SW 1271 (cell line): ENCODE data around the gene SIRPG.
"Not testable (repeated sequence)": the region's sequence is repeated elsewhere in the genome, so short reads cannot be mapped to it uniquely, and the experiment has no call there.

ENCODE experiments used
- DNase-seq, 2 experiments: peaks; one replicate each; lab custom pipeline; 2025; lab: John Stamatoyannopoulos, UW

SIRPG gene

DNA sequence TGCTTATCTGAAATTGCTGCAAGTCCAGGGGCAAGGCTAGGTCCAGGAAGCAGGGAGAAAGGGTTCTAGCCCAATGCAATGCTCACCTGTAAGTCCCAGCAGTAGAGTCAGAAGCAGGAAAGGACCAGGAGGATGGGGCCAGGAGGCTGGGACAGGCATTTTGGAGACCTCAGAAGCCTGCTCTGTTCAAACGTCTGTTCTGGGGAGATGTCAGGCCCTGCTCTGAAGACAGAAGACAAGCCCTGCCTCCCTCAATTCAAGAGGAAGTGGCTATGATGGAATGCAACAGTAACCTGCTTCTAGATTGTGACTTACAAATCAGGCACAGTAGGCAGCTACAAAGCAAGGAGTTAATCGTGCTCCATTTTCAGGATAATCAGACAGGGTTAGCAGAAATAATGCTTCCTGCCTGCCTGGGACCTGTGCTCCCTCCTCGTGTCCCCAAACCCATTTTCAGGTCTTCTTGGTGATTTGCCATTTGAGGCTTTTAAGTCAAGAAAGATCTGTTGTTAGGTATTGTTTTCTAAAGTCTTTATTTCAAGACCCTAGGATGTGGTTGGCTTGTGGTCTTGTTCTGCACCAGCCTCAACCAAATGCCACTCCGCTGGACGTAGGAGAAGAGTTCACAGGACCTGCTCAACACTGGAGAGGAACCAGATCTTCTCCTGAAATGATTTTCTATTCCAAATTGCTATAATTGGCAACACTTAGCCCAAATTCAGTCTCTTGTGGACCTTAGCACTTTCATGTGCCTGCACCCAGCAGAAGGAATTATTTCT, at the start of gene SIRPG:
Gene SIRPG, minus strand, starts transcription at position 224 of the 779 bp plus-strand sequence. Its CDS starts 65 bp downstream, at position 159.
- no peak for DNase-seq

DNA sequence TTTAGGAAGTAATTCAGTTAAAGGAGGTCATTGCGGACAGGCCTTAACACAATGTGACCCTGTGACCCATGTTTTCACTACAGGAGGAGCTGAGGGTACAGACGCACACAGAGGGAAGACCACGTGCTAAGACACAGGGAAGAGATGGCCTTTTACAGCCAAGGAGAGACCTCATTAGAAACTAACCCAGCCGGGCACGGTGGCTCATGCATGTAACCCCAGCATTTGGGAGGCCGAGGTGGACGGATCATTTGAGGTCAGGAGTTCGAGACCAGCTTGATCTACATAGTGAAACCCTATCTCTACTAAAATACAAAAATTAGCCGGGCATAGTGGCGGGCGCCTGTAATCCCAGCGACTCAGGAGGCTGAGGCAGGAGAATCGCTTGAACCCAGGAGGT, 49.3 kb upstream of the SIRPG start:
- DNase-seq = not testable (repeated sequence)

DNA sequence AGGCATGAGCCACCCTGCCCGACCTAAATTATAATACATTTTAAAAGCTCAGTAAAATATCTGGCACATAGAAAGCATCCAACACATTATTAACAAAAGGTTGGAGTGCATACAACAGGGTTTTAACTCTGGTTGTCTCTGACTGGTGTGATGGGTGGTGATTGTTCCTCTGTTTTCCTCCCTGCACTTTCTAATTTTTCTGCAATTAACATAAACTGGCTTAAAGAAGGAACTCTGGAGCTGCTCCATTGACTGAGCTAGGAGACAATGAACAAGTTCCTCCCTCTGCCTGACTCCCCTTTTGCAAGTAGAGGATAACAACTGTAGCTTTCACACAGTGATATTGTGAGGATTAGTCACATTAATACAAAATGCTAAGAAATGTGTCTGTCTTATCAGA, 48.5 kb upstream of the SIRPG start:
- no peak for DNase-seq

DNA sequence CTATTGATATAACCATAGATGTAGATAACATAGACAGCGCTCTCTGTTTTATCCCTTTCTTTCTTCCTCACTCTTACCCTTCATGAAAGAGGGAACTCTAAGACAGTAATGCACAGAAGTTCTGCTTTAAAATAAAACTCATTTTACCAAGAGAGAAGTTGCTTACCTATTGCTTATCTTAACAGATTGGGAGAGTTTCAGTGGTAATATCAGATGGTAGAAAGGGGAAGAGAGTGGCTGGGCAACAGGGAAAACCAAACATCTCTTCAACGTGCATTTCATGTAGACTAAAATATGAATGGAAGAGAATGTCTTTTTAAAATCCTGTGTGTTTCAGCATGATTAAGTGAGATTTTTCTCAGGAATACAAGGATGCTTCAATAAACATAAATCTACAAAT, 45.3 kb upstream of the SIRPG start:
- no peak for DNase-seq

DNA sequence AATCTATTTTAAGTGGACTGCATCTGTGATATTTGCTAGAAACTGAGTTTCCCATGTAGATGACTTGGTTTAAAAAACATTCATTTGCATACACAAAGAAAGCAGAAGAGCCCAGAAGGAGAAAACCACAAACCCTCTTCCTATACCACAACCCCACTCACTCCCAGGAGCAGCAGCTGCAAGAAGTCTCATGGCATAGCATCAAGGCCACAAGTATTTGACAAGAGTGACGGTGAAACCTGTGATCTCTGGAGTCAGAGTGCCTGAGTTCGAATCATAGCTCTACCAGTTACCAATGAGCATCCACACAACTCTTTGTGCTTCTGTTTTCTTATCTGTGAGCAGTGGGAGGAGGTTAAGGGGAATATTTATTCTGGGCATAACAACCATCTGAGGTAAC, 44.7 kb upstream of the SIRPG start:
- no peak for DNase-seq

DNA sequence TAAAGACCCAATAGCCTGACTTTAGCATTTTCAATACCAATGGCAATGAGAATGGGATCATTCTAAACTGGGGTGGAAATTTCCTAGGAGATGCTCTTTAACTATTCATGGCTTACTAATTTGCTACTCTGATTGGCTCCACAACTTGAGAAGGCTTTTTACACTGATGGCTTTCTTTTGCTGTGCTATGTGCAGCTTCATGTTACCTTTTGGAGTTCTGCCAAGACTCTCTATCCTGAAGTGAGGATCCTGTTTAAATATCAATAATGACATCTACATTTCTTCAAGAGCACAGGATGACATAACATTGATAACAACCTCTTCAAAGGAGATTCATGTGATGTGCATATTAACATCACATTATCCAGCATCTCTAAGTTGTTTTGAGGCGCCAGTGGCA, 43.4 kb upstream of the SIRPG start:
- DNase-seq = no peak

DNA sequence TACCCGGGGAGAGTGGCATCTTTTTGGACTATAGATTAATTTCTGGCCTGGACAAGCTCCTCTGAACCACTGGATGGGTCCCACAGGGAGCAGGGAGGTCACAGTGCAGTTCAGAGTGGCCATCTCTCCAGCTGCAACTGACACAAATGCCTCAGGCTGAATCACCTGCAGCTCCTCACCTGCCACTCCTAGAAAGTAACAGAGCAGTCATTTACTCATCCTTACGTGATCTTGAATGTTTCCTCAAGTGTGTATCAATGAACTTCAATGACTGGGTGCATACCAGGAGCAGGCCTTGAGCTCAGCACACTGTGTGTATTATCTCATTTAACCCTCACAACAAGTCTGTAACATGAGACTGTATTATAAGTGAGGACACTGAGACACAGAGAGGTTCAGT, 40.0 kb upstream of the SIRPG start:
- DNase-seq = no peak

DNA sequence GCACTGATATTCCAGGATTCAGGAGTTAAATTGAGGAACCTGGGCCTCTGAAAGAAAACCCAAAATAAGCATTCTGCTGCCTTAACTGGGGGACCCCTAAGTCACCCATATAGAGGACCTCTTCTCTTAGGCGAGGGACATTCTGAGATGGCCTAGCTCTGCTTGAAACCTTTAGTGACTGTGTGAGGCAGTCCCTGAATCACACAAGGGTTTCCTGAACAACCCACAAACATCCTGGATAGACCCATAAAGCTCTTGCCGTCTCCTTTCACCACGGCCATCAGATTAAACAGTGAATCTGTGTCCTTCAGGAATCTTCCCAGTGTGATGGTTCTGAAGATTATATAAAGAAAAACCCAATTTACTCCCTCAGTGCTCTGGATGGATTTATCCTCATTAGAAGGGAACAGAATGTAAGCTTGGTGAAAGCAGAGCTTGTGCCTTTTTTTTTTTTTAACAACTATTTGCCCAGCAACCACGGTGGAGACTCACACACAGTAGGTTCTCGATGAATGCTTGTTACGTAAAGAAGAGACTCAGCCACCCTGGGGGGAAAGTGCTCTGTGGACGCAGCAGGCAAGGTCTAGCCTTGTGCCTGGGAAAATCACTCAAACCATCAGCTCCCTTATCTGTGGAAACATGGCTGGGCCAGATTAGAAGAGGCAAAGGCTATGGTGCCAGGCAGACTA, 39.1 kb upstream of the SIRPG start:
- no peak for DNase-seq

DNA sequence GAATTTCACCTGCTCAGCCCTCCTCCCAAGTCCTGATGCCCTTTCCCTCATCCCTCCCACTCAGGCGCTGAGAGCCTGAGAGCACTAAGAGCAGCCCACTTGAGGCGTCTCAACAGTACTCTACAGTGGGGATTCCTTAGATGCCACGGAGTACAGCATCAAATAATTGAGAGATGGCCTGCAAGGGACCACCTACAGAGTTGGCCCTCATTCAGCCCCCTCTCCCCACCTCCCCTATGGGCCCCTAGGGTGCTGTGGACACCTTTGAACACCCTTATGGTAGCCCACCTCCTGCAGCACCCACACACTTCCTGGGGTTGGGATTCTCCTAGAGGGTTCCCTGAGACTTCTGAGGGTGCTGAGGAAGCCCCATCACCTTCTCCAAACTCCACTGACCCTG, 37.1 kb upstream of the SIRPG start:
- no peak for DNase-seq

DNA sequence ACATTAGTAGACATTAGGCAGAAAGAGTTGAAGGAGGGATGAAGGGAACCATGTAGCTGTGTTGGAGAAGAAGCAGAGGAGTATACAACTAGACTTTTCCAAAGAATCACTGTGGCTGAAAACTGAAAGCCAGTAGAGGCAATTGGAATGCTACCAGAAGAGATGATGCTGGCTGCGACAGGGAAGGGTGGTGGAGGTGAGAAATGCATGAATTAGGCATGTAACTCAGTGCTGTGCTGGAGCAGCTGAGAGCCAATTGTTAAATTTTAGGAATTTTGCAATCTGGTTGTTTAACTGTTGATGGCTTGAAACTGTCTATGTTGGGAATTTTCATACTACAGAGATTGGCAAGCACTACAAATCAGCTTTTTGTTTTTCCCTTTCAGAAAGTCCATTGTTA, 35.8 kb upstream of the SIRPG start:
- no peak for DNase-seq

DNA sequence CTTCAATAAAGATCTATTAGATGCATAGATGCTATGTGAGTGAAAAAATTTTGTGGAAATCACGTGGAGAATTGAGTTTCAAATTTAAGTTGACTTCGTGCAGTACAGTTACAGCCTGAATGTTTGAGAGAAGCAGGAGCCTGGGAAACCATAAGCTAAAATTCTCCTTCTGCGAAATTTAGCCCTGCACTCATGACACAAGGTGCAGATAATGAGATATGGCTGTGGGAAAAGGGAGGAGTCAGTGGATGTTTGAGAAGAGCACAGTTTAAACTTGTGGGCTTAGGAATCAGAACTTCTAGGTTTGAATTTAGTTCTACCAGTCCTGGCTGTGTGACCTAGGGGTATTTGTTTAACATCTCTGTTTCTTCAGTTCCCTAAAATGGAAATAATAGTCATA, 32.1 kb upstream of the SIRPG start:
- DNase-seq = no peak

DNA sequence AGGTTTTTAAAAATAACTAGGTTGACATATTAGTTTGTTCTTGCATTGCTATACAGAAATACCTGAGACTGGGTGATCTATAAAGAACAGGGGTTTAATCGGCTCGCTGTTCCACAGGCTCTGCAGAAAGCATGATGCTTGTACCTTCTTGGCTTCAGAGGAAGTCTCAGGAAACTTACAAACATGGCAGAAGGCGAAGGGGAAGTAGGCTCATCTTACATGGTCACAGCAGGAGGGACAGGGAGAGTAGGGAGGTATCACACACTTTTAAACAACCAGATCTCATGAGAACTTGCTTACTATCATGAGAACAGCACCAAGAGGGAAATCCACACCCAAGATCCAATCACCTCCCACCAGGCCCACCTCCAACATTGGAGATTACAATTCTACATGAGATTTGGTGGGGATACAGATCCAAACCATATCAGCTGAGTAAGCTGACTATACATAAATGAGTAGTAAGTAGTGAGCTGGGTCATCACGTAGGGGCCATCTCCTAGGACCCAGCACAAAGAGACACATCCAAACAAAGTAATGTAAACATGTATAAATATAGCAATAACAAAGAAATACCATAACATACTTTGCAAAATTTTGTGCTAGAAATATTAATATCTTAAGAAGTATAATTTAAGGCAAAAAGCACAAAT, 31.4 kb upstream of the SIRPG start:
- DNase-seq = no peak

DNA sequence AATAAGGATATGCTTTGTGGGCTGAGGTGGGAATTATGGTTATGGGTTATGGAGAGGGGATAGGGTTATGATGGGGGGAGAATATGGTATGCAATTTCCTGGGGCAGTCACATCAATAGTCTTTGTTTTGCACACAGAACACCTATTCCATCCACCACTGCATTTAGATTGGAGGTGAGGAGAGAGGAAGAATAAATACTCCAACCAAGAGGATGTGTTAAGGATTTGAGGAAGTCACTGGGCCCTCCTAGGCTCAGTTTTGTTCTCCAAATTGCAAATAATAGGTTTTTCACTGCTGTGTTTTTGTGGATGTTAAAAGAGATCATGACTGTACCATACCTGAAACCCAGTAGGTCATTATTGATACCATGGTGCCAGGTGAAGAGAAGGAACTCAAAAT, 29.5 kb upstream of the SIRPG start:
- DNase-seq = no peak

DNA sequence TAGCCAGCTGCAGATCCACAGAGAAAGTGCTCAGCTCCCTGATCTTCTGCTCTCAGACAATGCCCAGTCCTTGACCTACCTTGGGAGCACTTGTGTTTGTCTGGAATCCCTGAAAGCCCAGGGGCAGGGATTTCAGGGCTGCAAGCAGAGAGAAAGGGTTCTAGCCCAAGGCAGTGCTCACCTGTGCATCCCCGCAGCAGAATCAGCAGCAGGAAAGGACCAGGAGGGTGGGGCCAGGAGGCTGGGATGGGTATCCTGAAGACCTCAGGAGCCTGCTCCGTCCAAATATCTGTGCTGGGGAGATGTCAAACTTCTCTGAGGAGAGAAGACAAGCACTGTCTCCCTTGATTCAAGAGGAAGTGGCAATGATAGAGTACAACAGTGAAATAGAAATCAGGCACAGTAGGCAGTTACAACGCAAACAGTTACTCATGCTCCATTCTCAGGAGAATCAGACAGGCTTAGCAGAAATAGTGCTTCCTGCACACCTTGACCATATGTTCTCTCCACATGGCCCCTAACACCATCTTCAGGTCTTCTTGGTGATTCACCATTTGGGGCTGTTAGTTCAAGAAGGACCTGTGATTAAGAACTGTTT, 28.7 kb upstream of the SIRPG start:
- no peak for DNase-seq

DNA sequence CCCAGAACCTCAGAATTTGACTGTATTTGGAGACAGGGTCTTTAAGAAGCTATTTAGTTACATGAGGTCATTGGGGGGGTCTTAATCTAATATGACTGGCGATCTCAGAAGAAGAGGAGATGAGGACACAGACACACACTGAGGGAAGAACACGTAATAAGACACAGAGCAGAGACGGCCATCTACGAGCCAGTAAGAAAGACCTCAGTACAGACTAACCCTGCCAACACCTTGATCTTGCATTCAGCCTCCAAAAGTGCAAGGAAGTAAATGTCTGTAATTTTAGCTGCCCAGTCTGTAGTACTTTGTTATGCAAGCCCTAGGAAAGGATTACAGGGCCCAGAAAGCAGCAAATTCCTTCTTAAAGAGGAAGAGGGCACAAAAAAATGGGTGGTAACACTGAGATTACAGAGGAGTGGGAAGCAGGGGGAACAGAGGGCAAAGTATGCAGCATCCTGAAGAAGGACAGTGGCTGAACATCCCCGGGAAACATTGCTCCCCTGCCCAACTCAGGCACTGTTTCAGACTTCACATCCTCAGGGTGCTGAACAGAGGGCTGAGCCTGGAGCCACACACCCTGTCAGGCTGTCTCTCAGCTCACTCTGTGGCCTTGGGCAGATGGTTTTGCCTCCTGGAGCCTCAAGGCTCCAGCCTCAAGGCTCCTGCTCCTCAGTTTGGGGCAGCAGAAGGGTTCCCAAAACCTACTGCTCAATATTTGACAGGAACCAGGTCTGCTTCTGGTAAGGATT, 27.9 kb upstream of the SIRPG start:
- DNase-seq = no peak

DNA sequence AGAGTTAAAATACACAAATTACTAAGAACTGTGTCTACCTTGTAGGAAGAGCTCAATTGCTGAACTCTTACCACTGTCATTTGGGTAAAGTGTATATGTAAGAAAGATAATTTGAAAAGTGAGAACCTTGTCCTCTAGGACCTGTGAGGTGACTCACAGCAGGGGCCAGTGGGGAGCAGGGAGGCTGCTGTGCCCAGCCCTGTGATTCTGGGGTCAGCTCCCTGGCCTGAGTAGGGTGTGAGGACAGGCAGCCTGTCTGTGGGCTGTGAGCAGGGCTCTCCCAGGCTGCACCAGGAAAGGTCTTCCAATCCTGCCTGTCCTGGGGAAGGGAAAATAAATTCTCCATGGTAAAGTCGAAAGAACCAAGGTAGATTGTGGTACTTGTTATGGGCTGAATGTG, 27.3 kb upstream of the SIRPG start:
- no peak for DNase-seq

DNA sequence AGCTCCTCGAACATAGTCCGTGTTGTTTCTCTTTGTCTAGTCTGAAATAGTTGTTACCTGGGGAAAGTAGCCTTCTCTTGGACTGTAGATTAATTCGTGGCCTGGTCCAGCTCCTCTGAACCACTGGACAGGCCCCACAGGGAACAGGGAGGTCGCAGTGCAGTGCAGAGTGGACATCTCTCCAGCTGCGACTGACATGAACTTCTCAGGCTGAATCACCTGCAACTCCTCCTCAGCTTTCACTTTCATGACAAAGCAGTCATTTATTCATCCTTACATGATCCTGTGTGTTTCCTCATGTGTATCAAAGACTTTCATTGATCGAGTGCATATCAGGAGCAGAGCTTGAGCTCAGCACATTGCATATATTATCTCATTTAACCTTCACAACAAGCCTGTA, 19.1 kb upstream of the SIRPG start:
- DNase-seq = no peak

DNA sequence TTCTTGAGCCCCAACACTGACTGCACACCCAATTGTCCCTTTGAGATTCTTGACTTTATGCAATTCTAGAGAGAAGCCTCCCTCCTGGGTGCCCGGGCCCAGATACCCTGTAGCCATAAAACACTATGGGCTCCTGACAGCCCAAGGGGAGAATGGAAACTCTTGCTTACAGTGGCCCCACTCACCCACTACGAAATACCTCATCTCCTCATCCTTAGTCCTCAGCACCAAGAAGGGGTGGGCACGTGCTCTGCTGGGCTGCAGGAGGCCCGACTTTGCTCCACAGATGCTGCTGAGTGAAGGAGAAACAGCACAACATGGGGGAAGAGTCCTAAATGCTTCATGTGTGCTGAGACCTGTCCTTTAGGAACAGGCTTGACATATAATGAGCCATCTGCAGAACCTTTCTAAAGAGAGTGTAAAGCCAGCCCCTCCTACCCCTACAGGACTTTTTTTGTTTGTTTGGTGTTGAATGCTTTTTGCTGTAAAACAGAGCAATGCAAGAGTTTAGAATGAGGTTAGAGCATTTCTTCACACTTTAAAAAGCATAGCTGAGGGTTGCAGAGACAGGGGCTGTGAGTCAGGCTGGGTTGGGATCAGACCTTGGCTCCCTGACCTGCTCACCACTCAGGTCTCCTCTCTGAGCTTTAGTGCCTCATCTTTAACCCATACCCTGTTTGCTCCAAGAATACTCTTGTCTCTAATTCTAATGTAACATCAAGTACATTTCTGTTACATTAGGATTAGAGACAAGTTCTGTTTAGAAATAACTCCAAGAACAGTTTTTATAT, 17.6 kb upstream of the SIRPG start:
- DNase-seq = no peak

DNA sequence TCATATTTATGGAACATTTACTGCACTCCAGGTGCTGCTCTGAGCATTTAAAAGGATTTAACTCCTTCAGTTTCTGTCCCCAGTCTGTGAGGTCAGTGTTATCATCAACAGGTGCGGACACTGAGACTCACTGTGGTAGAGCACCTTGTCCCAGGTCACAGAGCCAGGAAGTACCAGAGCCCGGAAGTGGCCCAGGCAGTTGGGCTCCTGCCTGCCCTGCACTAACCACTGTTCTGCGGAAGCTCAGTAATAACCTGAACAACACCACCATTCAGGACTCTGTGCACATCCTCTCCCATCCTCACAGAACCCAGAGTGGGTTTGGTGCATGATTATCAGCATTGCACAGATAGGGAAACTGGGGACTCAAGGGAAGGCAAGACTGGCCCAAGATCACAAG, 16.8 kb upstream of the SIRPG start:
- no peak for DNase-seq

DNA sequence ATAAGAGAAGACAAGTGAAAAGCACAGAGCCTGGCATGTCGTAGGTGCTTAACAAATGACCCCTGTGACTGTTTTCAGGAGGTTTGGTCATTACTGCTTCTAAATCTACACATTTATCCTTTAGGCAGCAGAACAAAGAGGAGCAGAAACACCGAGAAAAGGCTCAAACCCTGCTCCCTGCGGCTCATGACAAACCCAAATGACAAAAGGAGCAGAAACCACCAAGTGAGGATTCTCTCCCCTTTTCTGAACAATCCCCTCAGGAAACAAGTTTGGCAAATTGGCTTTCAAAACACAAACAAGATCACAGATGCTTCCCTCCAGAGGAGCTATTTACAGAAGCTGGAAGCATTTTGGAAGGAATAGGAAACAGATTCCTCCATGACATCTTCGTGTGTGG, 15.8 kb upstream of the SIRPG start:
- DNase-seq = no peak

DNA sequence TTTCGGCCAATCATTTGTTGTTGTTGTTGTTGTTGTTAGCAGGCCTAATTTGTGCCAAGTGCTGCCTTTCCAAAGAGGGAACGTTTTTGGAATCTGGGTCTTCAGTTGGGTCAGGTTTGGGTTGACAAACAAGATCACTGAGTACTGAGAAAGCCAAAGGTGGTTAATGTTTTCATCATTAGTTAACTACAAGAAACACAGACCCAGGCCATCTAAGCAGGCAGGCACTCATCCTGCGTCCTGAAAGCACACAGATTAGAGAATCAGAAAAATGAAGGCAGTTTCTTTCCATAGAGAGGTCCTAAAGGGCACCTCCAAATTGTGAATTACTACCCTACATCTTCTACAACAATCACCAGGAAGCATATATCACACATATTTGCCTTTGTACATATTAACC, 15.1 kb upstream of the SIRPG start:
- DNase-seq = no peak
